ENCODE data around the gene POU5F1.
A peak's percentile ranks its signal among the peaks of the same experiment; 100 is the strongest.
"Not testable (repeated sequence)": the region's sequence is repeated elsewhere in the genome, so short reads cannot be mapped to it uniquely, and the experiment has no call there.

The POU5F1 gene

DNA sequence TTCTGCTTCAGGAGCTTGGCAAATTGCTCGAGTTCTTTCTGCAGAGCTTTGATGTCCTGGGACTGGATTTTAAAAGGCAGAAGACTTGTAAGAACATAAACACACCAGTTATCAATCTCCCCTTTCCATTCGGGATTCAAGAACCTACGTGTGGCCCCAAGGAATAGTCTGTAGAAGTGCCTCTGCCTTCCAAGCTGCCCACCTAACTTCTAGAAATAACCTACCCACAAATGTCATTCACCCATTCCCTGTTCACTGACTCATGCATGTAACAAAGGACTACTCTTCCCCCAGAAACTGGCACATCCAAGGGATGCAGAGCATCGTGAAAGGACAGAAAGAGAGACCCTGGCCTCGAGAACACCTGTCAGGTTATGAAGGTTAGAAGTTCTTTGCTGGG, 4.5 kb downstream of the POU5F1 start:
- no peak for DNase-seq (ENCODE audit: low read depth)
- no peak overlapping the region for H3K4me3 ChIP-seq (replicated peaks; ENCODE audit: low read depth, low read length)
- TF ChIP-seq, protein P1, sequence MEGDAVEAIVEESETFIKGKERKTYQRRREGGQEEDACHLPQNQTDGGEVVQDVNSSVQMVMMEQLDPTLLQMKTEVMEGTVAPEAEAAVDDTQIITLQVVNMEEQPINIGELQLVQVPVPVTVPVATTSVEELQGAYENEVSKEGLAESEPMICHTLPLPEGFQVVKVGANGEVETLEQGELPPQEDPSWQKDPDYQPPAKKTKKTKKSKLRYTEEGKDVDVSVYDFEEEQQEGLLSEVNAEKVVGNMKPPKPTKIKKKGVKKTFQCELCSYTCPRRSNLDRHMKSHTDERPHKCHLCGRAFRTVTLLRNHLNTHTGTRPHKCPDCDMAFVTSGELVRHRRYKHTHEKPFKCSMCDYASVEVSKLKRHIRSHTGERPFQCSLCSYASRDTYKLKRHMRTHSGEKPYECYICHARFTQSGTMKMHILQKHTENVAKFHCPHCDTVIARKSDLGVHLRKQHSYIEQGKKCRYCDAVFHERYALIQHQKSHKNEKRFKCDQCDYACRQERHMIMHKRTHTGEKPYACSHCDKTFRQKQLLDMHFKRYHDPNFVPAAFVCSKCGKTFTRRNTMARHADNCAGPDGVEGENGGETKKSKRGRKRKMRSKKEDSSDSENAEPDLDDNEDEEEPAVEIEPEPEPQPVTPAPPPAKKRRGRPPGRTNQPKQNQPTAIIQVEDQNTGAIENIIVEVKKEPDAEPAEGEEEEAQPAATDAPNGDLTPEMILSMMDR (IDR thresholded peaks at IDR 0.05; ENCODE audit: low read length, missing control alignments), result no peak

DNA sequence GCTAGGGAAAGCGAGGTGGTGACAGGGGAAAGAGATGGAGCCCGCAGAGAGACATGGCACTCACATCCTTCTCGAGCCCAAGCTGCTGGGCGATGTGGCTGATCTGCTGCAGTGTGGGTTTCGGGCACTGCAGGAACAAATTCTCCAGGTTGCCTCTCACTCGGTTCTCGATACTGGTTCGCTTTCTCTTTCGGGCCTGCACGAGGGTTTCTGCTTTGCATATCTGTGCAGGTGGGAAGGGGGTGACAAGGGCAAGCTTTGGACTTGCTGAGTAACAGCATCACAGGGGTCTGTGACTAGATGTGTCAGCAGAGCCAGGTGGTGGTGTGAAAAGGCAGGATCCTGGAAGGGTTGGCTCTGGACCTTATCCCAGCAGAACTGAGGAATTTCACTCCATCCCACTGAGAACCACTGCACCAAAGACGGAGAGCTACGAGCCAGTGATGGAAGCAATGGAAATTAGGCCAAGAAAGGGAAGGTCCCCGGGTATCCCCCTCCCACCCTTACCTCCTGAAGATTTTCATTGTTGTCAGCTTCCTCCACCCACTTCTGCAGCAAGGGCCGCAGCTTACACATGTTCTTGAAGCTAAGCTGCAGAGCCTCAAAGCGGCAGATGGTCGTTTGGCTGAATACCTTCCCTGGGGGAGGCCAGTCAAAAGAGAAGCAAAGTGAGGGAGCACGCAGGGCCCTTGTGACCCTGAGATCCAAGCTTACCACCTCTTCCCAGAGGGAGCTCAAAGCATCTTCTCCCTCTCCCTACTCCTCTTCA, 5.2 kb downstream of the POU5F1 start:
- DNase-seq (ENCODE audit: low read depth); H3K4me3 ChIP-seq (replicated peaks; ENCODE audit: low read depth, low read length): not testable (repeated sequence)

DNA sequence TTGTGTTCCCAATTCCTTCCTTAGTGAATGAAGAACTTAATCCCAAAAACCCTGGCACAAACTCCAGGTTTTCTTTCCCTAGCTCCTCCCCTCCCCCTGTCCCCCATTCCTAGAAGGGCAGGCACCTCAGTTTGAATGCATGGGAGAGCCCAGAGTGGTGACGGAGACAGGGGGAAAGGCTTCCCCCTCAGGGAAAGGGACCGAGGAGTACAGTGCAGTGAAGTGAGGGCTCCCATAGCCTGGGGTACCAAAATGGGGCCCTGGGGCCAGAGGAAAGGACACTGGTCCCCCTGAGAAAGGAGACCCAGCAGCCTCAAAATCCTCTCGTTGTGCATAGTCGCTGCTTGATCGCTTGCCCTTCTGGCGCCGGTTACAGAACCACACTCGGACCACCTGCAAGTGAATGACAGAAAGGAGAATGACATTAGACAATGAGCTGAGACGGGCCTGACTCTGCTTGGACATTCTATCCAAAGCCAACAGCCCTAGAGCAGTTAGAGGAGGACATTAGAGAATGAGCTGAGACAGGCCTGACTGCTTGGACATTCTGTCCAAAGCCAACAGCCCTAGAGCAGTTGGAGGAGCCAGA, 5.9 kb downstream of the POU5F1 start:
- not testable (repeated sequence) for DNase-seq (ENCODE audit: low read depth); H3K4me3 ChIP-seq (replicated peaks; ENCODE audit: low read depth, low read length)

DNA sequence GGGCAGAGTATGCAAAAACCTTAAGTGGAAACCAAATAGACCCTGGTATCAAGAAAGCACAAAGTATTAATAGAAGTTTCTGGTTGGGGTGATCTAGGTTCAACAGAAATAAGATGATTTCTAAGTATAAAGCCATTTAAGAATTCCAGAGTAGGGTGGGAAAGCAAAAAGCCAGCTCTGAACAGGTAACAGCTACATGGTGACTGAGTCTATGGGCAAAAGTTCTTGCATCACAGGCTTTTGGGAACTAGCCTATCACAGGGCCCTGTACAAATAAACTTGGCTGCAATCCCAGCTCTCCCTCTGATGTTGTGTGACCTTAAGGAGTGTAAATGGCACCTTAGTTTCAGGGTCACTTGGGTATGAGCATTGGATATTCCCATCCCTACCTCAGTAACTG, 6.6 kb downstream of the POU5F1 start:
- DNase-seq (ENCODE audit: low read depth), result peak; percentile 28
- TF ChIP-seq, protein P1 (IDR thresholded peaks at IDR 0.05; ENCODE audit: low read length, missing control alignments), result no peak
- no peak overlapping the region for H3K4me3 ChIP-seq (replicated peaks; ENCODE audit: low read depth, low read length)

DNA sequence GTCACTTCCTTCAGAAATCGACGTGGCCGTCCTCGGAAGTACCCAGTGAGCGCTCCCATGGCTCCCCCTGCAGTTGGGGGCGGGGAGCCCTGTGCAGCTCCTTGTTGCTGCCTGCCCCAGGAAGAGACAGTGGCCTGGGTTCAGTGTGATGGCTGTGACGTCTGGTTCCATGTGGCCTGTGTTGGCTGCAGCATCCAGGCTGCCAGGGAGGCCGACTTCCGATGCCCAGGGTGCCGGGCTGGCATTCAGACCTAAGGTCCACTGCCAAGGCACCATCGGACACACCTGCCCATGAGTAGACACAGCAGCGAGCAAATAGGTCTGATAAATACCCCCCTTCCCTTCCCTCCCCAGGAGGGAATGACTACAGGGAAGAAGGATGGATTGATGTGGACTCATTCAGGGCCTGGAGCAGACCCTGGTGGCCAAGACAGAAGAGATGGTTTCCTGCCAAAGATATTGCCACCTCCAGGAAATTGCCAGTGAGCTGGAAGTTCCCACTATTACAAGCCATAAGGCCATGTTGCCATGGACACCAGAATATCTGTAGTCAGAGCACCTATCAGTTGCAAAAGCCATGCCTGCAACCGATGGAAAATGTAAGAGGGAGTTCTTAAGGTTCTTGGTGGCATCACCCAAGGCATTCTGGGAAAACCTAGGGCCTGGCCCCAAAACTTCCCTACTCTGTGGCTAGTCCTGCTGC, 7.9 kb downstream of the POU5F1 start:
- TF ChIP-seq, protein P1 (IDR thresholded peaks at IDR 0.05; ENCODE audit: low read length, missing control alignments), result no peak
- H3K4me3 ChIP-seq (replicated peaks; ENCODE audit: low read depth, low read length), result no peak overlapping the region
- no peak for DNase-seq (ENCODE audit: low read depth)

DNA sequence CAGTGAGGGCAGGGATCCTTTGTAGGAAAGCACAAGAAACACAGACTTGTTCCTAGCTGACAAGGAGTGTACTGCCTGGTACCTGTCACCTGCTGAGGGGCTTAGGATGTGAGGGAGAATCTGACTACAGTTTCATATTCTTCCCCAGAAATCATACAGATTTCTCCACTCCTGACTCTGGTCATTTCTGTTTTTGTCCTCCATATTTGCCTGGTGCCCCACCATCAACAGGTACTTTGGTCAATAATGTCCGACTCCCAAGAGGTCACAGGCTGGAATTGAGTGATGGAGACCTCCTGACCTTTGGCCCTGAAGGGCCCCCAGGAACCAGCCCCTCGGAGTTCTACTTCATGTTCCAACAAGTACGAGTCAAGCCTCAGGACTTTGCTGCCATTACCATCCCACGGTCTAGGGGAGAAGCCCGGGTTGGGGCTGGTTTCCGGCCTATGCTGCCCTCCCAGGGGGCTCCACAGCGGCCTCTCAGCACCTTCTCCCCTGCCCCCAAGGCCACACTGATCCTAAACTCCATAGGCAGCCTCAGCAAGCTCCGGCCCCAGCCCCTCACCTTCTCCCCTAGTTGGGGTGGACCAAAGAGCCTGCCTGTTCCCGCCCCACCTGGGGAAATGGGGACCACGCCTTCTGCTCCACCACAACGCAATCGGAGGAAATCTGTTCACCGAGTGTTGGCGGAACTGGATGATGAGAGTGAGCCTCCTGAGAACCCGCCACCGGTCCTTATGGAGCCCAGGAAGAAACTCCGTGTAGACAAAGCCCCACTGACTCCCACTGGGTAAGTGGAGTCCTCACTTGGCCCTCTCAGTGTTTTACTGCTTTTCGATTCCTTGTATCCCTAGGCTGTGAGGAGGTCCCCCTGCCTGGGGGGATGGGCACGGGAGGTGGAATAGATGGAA, 9.0 kb downstream of the POU5F1 start:
- no peak for DNase-seq (ENCODE audit: low read depth)
- TF ChIP-seq, protein P1 (IDR thresholded peaks at IDR 0.05; ENCODE audit: low read length, missing control alignments), result no peak
- no peak overlapping the region for H3K4me3 ChIP-seq (replicated peaks; ENCODE audit: low read depth, low read length)

DNA sequence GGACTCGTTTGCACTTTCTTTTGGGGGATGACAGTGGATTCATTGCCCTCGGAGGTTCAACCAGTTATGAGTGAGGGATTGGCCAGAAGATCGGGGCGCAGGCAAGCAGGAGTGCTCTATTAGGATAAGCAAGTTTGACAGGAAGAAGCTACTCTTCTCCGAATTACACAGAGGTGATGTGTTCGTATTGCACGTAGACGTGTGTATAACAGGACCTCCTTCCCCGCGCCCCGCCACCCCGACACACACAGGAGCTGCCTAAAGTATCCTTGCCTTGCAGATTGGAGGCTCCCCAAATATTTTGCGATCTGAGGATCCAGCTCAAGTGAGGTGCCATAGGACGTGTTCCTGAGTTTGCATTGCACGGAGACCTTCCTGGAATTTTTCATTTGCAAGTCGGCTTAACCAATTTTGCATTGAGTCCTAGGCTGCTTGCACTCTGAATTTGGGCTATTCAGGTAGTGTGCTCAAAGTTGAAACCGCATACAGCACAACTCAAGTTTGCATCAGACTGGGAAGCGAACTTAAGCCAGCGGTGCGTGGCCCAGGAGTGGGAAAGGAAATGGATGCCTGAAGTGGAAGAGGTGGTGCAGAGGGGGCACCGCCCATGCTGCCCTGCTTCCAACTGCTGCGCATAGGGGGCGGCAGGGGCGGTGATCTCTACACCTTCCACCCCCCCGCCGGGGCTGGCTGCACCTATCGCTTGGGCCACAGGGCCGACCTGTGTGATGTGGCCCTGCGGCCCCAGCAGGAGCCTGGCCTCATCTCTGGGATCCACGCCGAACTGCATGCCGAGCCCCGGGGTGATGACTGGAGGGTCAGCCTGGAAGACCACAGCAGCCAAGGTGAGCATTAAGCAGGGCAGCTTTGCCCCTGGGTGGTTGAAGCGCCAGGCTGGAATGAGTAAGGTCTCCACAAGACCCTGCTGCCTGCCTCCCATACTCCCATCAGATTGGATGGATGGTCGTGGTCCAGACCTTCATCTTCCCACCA, 11.3 kb downstream of the POU5F1 start:
- TF ChIP-seq, protein P1 (IDR thresholded peaks at IDR 0.05; ENCODE audit: low read length, missing control alignments), result no peak
- H3K4me3 ChIP-seq (replicated peaks; ENCODE audit: low read depth, low read length), result peak overlapping the region; percentile 86
- no peak for DNase-seq (ENCODE audit: low read depth)
